Ascending aorta (tissue), 2 donors: Measurements from ENCODE around the gene HMOX2. TPM values are rescaled to one million over a fixed set of nuclear protein-coding genes. Genes with fewer than 3 reads are reported as not detected.

Experiments
- DNase-seq, 2 donors: peaks; one replicate each; pipeline ENCODE4 v3.0.0-alpha.2; 2019; ENCODE audit warnings: low spot score in 2 of 2
- H3K27ac ChIP-seq, 2 donors: fragments of 200-600 bp; sonication (generic); one replicate each; pipeline ENCODE4 v1.5.1; 2016 to 2017; ENCODE audit warnings: mild to moderate bottlenecking in 1 of 2
- H3K27me3 ChIP-seq: fragments of 200-600 bp; sonication (generic); one replicate; pipeline ENCODE4 v1.5.1; 2017
- H3K36me3 ChIP-seq, 2 donors: fragments of 200-600 bp; sonication (generic); one replicate each; pipeline ENCODE4 v1.5.1; 2016
- H3K4me1 ChIP-seq, 2 donors: fragments of 200-600 bp; sonication (generic); one replicate each; pipeline ENCODE4 v1.5.1; 2016 to 2017; ENCODE audit warnings: mild to moderate bottlenecking in 1 of 2
- H3K4me3 ChIP-seq, 2 donors: fragments of 200-600 bp; sonication (generic); one replicate each; pipeline ENCODE4 v1.5.1; 2016 to 2017; ENCODE audit warnings: mild to moderate bottlenecking in 1 of 2
- H3K9me3 ChIP-seq, 2 donors: fragments of 200-600 bp; sonication (generic); one replicate each; pipeline ENCODE4 v1.5.1; 2016
- CTCF ChIP-seq, 3 experiments: fragments of 200-600 bp in 2 of 3; fragments of 450-650 bp in 1 of 3; sonication (generic) in 2 of 3; IDR thresholded peaks; one replicate each; pipeline ENCODE4 v1.5.1; 2016 to 2019; ENCODE audit warnings: antibody characterized with exemption in 3 of 3, mild to moderate bottlenecking in 1 of 3, moderate library complexity in 1 of 3
- intact Hi-C: fragments of 100-400 bp; cut with DNase I; formaldehyde crosslinking; loops from one replicate; pipeline ENCODE4 v1.15.1; 2023
- total RNA-seq: library from RNA; depleted of rRNA; stranded (reverse); fragments of >200 nt; gene quantifications from one replicate; pipeline ENCODE4 v1.1.0, GENCODE V29; 2016

HMOX2 gene
- total RNA-seq, 1 donor from 2014 or later = 36.7 TPM

DNA sequence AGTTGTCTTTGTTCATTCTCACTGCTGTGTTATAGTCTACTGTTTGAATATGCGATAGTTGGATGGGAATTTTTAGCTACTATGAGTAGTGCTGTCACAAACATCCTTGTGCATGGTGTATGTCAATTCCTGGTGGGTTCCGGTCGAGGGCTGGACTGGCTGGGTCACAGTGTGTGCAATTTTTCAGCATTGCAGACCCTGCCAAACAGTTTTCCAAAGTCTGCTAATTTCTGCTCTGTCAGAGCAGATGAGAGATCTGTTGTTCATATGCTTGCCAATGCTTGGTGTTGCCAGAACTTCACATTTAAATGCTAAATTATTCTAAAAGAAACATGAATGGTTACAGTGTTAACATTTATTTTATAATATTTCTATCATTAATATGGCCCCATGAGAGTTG lies 76.3 kb downstream of the HMOX2 start:
- no peak for TF ChIP-seq CTCF (IDR thresholded peaks at IDR 0.05)
- H3K4me3 ChIP-seq = no peak overlapping the region
- intact Hi-C loops = no loop called here
- no peaks in the 10 kb centered on the region for H3K4me1 ChIP-seq
- no peaks in the 10 kb centered on the region for H3K36me3 ChIP-seq
- no peak overlapping the region for H3K27ac ChIP-seq
- DNase-seq = no peak
- no peaks in the 10 kb centered on the region for H3K27me3 ChIP-seq
- no peaks in the 10 kb centered on the region for H3K9me3 ChIP-seq

GRCh38 chr16:4556112-4556511 lies 79.9 kb downstream of the HMOX2 start, which contains the start of gene C16orf96:
Gene C16orf96 (plus strand): TSS chr16:4556340. CDS start chr16:4556490, 150 bp downstream.
- no peak within 1 kb of the TSS for H3K27ac ChIP-seq
- no peaks in the 10 kb centered on the region for H3K4me1 ChIP-seq
- H3K36me3 ChIP-seq = no peaks in the 10 kb centered on the region
- no peak within 1 kb of the TSS for H3K4me3 ChIP-seq
- no peaks in the 10 kb centered on the region for H3K9me3 ChIP-seq
- no peak for DNase-seq
- no peaks in the 10 kb centered on the region for H3K27me3 ChIP-seq
- no peak for TF ChIP-seq CTCF (IDR thresholded peaks at IDR 0.05)
- intact Hi-C loops = no loop called here

DNA sequence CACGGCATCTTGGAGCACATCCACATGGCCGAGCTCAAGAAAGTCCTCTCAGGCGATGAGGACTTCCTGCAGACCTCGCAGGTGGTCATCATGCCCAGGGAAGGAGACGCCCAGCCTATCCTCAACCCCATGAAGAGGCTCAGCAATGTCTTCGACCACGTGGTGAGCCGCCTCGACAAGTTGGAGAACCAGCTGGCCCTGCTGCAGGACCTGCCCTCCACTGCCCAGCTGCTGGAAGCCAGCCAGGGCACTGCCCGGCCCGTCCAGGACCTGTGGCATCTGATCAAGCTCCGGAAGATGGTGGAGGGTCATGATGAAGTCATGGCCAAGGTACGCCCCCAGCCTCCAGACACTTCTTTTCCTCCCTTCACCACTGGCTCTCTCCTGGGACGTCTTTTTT lies 80.4 kb downstream of the HMOX2 start:
- no peaks in the 10 kb centered on the region for H3K27me3 ChIP-seq
- no peak overlapping the region for H3K4me3 ChIP-seq
- H3K36me3 ChIP-seq = no peaks in the 10 kb centered on the region
- no peaks in the 10 kb centered on the region for H3K9me3 ChIP-seq
- TF ChIP-seq CTCF (IDR thresholded peaks at IDR 0.05) = no peak
- no peaks in the 10 kb centered on the region for H3K4me1 ChIP-seq
- intact Hi-C loops = no loop called here
- no peak for DNase-seq
- H3K27ac ChIP-seq = no peak overlapping the region

DNA sequence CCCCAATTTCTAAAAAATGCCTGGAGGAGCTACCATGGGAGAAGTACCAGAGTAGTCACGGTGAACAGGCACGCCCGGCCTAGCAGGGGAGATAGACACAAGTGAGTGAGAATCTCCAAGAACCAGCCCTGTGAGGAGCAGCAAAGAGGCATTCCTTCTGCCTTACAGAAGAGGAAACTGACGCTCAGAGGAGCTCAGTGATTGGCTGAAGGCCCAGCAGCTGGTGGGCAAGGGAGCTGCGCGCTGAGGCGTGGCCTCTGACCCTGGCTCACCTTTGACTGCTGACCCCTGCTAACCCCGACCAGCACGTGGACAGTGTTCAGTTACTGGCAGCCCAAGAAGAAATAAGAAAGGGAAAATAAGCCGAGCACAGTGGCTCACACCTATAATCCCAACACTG lies 81.8 kb downstream of the HMOX2 start:
- Histone ChIP-seq H3K27ac (no peak overlapping the region), H3K36me3 (no peaks in the 10 kb centered on the region), H3K9me3 (no peaks in the 10 kb centered on the region), H3K4me3 (no peak overlapping the region), H3K4me1 (no peaks in the 10 kb centered on the region), H3K27me3 (no peaks in the 10 kb centered on the region)
- intact Hi-C loops = no loop called here
- no peak for DNase-seq
- no peak for TF ChIP-seq CTCF (IDR thresholded peaks at IDR 0.05)

Other genes starting within 250 kb of the HMOX2 start
- 15.6 TPM for gene SRL, start 234.3 kb upstream of the HMOX2 start, total RNA-seq
- gene TFAP4, start 203.4 kb upstream of the HMOX2 start, total RNA-seq = 5.3 TPM
- gene GLIS2, start 160.3 kb upstream of the HMOX2 start, total RNA-seq = 16.8 TPM
- gene PAM16, start 125.1 kb upstream of the HMOX2 start, total RNA-seq = 26.6 TPM
- 218 TPM for gene VASN, start 104.5 kb upstream of the HMOX2 start, total RNA-seq
- gene CORO7, start 59.8 kb upstream of the HMOX2 start, total RNA-seq = 41.9 TPM
- gene DNAJA3, start 50.5 kb upstream of the HMOX2 start, total RNA-seq = 40.7 TPM
- gene NMRAL1, start 1.8 kb upstream of the HMOX2 start, total RNA-seq = 48.6 TPM
- gene CDIP1, start 62.4 kb downstream of the HMOX2 start, total RNA-seq = 36.9 TPM
- not detected for gene C16orf96, start 79.9 kb downstream of the HMOX2 start, total RNA-seq
- gene UBALD1, start 138.5 kb downstream of the HMOX2 start, total RNA-seq = 4.6 TPM
- 201 TPM for gene MGRN1, start 148.4 kb downstream of the HMOX2 start, total RNA-seq
- 77.3 TPM for gene NUDT16L1, start 217.2 kb downstream of the HMOX2 start, total RNA-seq